Stimulated activated CD8-positive, alpha-beta memory T cell treated with anti-CD3 and anti-CD28 coated beads, Interleukin-4, amount 100 ng/mL, for 48 hours (primary cell): ENCODE measurements around the gene PPP2R5E.

ENCODE experiments used
- DNase-seq: peaks from one replicate; pipeline ENCODE4 v3.0.0-alpha.2; 2020

Gene PPP2R5E

DNA sequence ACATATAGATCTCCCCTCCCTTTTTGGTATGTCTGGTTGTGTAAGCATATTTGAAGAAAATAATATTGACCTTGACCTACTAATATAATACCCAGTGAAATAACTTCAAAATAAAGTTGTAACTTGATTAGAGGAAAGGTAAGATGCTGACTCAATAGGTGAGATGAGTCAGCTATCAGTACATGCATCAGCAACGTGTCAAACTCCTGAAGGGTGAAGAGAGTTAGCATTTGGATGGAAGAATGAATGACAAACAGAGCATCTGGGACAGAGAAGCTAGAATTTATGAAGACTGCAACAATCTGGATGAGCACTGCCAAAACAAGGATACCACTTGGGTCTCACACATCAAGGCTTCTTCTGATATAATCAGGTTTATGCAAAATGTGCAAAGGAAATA lies 74.9 kb downstream of the PPP2R5E start:
- DNase-seq, result no peak

DNA sequence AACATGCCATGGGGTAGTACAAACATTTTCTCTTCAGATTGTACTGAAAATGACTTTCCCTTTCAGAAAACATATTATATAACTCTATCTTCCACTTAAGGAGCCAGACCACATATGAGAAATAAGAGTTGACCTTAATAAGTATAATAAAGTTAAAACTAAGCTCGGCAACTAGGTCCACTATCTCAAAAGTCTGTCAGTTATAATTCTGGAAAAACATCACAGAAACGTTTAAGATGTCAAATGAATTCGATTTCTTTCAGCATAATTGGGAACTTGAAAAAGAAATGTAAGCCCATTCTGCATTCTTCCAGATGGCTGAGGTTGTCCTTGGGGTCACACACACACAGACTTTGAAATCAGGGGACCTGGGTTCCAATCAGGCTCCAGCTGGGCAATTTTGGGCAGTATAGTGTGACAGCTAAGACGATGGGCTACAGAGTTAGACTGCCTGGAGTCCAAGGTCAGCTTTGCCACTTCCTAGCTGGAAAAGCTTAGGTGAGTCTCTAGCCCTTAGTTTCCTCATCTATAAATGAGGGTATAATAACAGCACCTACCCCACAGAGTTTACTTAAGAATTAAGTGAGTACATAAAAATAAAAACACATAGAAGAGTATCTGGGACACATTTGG lies 75.6 kb downstream of the PPP2R5E start:
- DNase-seq, result no peak

DNA sequence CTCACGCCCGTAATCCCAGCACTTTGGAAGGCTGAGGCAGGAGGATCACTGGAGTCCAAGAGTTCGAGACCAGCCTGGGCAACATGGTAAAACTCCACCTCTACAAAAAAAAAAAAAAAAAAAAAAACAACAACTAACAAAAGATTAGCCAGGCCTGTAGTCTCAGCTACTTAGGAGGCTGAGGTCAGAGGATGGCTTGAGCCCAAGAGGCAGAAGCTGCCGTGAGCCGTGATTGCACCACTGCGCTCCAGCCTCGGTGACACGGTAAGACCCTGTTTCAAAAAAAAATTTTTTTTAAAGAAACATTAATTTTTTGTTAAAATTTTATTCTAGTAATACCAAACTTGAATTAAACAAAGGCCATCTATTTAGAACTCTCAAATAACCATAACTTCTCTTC lies 77.8 kb downstream of the PPP2R5E start:
- DNase-seq, result no peak

DNA sequence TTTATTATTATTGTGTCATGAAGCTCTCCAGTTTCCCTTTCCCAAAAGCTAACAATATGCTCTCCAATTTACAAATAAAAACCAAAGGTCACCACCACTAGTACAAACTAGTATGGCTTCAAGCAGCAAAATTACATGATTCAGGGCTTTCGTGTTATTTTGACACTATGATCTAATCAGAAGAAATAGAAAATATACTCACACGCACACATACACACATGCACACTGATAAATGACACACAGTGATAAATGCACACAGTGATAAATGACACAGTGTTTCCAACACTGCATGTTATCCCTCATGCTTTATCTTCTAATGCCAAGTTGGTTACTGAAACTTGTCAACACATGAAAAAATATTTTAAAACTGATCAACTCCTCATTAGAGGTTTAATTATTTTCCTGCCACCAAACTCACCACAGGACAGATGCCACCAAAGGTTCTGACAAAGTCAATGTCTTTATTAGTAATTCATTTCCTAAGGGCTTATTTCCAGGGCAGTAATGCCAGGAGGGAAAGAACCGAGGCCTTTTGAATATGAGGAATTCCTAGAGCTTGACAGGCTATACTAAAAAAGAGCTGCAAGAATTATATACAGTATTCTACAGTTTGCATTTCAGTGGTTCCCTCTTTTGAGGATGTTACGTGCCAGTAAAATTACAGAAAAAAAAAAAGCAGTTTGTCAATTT lies 82.4 kb downstream of the PPP2R5E start:
- no peak for DNase-seq

DNA sequence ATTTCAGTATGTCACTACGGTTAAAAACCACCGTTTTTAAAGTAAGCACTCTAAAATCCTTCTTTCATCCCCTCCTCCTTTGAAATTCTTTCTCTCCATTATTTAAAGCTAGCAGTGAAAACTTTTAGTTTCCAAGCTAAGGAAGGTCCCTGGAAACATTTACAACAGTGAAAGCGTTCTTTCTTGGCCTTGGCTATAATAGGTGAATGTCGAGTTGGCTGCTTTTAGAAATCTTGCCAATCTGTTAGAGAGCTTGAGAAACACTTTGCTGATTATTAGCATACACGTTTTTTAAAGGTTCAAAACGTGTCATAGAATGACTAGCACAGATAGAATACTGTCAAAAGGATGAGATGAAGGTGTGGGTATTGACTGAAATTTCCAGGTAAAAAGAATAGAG lies 83.4 kb downstream of the PPP2R5E start:
- DNase-seq, result no peak

DNA sequence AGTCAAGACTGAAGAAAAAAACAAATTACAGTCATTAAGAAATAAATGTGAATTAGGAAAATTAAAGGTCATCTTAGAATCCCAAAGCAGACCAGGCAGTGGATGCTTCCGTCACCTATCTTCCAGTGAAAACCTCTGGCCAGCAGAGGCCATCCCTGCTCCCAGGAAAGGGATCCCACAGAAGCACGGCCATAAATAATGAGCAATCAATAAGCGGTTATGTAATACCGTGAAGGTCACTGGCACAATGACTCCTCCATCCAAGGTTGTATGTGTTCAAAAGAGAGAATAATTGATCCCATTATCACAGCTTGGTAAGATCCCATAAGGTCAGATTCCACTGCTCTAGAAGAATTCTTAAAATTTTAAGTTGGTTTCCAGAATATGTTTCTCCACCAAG lies 85.7 kb downstream of the PPP2R5E start:
- no peak for DNase-seq

DNA sequence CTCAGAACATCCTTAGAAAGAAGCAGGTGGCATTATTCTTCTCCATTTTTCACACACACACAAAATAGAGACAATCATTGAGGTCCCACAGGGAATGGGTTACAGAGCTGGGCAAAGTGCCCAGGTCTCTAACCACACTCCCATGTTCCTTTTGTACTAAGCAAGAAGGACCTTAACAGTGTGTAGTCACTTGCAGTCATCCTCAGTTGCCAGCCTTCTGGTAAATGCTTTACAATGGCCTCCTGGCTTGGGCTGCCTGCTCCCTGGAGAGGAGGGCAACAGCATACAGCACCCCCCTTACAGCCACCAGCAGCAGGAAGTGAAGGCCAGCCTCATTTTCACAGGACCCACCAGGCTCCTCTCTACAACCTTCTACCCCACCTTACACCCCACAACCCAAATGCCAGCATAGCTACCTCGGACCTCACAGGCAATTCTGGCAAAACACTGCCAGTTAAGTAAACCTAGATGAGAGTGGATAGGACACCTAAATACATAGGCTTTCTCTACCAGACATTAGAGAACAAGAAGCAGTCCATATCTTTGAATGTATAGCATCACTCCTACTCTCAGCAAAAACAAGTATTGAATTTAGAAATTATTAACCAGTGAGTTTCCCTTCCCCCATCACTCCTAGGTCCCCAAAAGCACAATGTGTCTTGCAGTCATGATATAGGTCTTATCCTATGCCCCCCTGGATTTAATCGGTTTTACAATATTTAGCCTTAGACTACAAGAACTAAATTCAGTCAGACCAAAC lies 88.1 kb downstream of the PPP2R5E start:
- DNase-seq, result no peak

DNA sequence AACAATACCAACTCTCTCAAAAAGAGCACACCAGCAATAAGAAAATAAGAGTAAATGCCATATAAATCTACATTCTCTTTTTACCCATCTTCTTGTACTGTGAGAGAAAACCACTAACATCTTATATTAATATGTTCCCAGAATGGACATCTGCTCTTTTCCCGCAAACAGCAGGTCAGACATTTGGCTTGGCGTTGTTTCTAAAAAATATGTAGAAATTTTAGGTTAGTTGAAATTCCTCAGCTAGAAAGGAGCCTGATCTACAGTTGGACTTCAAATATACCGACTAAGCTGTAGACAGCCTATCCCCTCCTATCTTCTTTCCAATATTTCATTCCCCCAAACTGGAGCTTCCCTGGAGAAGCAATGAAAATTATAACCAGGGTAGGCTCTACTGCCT lies 88.7 kb downstream of the PPP2R5E start:
- DNase-seq, result no peak

DNA sequence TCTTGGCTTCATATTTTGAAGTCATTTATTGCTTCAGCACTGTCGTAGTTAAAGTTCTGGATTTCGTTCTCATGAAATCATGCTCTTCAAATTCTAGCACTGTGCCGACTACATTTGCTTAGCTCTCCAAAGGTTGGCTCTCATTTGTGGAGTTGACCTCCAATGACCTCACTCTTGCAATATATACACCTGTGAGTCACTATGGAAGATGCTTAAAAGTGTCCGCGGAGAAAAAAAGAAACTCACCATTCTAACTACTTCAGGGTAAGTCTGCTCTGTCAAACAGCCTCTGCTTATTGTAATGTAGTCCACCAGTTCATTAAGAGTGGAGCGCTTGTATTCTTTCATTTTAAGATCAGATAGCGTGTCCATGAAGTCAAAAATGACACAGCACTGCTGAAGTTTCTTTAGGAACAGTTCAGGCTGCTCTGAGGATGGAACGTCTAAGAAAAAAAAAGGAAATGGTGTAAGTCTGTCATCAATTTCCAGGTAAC lies 89.7 kb downstream of the PPP2R5E start:
- no peak for DNase-seq

DNA sequence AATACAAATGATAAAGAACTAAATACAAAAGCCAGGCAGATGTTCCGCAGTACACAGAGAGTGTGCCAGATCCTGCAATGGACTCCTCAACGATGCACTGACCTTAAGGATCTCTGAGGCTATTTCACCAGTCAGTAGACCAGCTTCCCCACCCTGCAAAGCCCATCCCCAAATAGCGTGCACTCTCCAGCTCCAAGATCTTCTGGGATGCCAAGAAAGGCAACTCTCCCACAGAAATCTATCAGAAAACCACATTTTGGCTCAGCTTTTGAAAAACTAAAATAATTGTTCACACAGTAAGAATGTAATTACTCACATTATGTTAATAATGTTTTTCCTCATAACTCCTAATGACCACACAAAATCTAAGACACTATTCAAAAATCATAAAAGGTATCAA lies 90.4 kb downstream of the PPP2R5E start:
- DNase-seq, result no peak

DNA sequence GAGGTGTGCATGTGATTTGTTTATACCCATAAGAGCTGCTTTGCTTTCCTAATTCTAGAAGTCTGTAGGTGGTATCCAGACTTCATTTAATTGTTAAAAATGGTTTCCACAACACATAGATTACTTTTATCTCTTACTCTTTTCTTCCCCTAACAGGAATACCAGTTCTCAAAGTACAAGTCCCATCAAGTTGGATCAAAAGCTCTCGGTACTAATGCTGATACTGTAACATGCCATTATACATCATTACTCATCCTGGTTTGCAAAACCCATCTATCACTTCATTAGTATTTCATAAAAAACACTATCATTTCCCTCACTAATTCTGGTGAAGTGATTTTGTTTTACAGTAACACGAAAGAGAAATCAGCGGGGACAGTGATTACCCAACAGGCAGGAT lies 94.3 kb downstream of the PPP2R5E start:
- DNase-seq, result no peak

DNA sequence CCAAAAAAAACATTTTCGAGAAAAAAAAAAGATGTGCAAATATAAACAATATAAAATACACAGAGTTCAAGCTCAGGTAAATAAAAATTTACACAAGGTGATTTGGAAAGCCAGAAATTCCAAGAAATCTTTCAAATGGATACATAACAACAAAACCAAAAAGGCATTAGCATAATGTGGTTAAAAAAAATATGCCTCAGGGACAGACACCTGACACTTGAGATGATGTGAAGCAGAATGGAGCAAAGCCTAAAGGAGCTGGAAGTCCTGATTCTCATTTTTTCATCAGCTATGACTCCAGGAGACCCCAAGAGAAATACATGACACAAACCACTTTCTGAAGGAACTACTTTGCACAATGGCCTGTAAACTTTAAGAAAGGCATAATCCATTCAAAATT lies 98.6 kb downstream of the PPP2R5E start:
- DNase-seq, result no peak

DNA sequence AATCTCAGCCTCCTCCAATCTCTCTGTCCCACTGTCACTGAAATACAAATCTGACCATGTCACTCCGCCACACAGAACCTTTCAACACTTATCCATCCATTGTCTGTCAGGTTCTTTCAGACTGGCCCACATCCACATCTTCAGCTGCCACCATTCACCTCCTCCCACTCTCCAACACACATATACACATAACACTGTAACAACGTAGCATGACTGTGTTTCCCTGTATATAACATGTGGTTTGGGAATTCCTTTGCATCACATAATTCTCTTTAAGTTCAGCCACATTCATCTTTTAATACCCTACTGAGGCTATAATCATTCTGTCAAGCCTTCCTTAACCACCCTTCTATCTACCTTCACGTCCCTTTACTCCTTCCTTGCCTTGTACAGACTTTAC lies 99.2 kb downstream of the PPP2R5E start:
- DNase-seq, result no peak

DNA sequence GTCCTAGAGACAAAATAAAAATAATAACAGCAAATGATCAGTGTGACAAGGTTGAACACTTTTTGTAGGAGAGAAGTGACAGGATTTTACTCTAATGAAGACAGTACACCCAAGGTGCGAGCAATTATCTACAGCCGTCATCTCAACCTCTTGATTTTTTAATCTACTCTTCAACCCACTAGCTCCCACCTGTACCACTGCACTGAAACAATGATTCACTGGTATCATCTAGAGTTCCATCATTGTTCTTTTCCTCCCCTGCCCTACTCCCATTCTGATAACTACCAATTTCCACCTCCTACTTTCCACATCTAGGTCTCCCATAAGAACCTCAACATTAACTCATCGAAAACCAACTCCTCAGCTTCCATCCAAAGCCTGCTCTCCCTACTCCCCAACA lies 99.8 kb downstream of the PPP2R5E start:
- no peak for DNase-seq

DNA sequence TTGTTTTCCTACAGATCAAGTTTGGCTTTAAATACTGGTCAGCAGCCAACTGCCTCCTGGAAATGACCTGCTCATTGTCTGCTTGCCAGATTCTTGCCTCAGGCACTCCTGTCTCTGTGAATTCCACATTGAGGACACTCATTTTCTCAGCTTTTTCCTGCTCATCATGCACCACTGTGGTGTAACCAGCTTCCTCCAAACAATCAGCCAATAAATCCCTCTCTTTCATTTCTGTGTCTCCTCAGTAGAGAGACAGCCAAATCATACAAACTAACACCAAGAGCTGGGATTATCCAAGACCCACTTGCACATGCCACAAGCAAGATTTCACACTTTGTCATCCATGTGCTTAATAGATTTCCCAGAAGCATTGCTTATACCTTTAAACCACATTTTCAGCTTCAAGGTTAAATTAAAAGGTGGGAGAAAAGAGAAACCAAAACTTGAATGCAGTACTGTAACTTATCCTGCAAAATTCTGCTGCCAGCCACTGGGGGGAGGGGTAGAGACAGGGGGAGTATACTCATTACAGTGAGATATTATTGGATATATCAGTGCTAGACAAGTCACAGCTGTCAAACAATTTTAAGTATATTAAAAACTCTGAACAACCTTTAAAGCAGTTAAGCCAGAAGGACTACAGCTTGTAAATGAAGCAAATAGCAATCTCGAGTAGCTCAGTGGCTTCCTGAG lies 105.0 kb downstream of the PPP2R5E start:
- peak; percentile 26 for DNase-seq

DNA sequence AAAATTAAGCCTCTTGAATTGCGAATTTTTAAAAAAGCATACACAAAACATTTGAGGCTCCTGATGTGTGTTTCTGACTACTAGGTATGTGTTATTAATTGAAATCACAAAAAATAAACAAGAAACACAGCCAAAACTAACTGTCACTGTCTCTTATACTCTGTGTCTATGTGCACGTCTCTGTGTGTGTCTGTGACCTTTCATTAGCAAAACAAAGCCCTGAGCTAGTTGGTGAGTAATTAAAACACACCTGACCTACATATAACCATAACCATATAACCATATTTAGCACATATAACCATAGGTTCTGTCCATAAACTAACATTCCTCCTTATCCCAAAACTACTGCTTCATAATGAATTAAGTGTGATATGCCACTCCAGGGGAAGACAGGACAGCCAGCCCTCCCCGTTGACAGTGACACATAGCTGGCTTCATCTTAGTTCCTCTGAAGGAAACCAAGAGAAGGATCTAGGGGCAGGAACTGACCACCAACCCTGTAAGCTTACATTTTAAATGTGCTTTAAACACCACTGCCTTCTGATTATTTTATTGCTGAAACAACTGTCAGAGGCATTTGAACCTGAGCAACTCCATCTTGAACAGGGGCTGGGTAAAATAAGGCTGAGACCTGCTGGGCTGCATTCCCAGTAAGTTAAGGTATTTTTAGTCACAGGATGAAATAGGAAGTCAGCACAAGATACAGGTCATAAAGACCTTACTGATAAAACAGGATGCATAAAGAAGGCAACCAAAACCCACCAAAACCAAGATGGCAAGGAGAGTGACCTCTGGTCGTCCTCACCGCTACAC lies 106.7 kb downstream of the PPP2R5E start:
- no peak for DNase-seq

DNA sequence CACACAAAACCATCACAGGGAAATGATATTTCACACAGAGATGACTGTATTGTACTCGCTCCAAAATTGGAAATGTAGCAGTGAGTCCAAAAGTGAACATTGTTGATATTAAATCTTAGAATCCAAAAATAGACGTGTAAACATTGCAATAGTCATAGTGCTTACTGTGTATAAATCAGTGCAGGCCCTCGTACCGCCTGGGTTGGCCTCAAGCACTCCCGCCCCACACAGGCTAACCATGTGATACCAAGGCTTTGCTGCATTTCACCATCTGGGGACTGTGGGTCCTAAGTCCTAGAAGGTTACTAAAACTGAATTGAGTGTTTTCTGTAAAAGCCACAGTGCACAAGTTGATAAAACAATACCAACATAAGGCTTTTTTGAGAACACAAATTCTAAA lies 107.3 kb downstream of the PPP2R5E start:
- no peak for DNase-seq

DNA sequence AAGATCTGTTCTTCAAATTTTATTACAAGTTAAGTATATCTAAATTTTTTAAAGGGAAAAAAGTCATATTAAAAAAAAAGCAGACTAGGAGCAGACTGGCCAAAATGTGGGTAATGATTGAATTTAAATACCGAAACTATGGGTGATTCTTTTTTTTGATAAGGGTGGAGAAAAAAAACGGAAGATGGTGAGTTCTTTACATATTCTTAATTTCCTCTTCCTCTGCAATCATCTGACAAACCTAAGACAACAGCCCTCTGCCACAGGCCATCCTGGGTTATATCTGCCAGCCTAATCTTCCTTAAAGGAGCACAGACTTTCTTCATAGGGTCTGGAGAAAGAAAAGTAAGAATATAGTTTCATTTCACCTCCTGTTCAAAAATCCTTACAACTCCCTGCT lies 108.0 kb downstream of the PPP2R5E start:
- DNase-seq, result no peak

DNA sequence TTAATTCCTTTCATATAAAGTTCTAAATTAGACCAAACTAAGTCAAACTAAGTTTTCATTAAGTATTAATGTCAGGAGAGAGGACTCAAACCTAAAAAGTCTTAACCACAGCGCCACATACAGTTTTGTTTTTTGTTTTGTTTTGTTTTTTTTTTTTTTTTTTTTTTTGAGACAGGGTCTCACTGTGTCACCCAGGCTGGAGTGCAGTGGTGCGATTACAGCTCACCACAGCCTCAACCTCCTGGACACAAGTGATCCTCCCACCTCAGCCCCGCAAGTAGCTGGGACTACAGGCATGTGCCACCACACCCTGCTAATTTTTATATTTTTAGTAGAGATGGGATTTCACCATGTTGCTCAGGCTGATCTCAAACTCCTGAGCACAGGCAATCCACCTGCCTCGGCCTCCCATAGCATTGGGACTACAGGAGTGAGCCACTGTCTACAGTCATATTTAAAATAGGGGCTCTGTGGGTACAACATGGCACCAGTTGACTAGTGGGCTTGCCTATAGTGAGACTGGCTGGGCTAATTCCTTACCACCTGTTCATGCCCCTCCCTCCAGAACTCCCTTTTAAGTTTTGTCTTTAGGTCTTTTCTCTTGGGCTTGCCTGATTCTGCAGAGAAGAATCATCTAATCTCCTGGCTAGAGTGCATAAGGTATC lies 110.2 kb downstream of the PPP2R5E start:
- DNase-seq, result no peak

DNA sequence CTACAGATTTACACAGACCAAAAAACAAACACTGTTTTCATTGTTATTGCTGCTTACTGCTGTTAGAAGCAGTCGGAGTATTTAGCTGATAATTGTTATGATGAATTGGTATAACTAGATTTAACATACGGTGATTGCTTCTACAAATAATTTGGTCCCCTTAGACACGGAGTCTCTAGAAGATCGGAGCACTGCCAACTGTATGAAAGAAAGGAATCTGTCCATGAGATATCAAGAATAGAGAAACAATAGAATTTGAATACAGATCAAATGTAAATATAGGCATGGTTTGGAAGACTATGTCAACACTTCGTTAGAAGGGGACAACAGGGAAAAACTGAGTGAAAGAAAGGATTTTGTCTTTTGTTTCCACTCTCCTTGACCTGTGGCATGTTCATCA lies 110.9 kb downstream of the PPP2R5E start:
- DNase-seq, result no peak

DNA sequence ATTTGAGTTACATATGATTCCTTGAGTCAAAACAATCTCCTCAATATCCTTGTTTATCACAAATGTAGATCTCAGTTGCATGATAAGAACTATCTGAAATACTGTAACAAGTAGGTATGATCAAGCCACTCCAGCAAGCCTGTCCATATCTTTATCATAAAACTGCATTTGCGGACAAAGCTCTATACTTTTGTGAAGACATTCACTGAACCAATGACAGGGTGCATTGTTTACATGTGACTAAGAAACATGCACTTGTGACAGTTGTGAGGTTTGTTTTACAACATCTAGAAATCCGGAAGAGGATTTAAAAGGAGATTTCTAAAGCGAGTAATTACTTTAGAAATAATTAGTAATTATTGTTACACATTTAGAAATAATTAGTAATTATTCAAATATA lies 111.7 kb downstream of the PPP2R5E start:
- no peak for DNase-seq

DNA sequence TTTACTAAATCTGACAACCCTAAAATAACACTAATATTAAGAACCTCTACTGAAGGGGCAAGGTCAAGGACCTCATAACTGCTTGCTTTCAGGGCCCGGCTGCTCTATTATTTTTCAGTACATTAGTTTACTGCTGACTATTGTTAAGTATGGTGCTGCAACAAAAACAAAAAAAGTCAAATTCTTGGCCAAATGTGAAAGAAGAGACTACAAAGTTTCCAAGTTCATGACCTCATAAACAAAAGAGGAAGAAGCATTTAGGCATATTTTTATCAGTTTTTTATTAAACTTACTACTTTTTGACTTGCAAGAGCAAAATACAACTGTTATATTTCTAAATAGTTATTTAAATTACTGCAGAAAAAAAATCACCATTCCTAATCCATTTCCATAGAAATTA lies 114.7 kb downstream of the PPP2R5E start:
- no peak for DNase-seq
